GM19438 (cell line): ENCODE data around the gene MAN1B1.
A peak's percentile ranks its signal among the peaks of the same experiment; 100 is the strongest.

ENCODE experiments used
- ATAC-seq: cut with Tn5 transposase; IDR thresholded peaks from one replicate; pipeline ENCODE4 v1.9.1; 2021; ENCODE audit warnings: low read depth; ENCODE audit not compliant: unreplicated experiment

The MAN1B1 gene

DNA sequence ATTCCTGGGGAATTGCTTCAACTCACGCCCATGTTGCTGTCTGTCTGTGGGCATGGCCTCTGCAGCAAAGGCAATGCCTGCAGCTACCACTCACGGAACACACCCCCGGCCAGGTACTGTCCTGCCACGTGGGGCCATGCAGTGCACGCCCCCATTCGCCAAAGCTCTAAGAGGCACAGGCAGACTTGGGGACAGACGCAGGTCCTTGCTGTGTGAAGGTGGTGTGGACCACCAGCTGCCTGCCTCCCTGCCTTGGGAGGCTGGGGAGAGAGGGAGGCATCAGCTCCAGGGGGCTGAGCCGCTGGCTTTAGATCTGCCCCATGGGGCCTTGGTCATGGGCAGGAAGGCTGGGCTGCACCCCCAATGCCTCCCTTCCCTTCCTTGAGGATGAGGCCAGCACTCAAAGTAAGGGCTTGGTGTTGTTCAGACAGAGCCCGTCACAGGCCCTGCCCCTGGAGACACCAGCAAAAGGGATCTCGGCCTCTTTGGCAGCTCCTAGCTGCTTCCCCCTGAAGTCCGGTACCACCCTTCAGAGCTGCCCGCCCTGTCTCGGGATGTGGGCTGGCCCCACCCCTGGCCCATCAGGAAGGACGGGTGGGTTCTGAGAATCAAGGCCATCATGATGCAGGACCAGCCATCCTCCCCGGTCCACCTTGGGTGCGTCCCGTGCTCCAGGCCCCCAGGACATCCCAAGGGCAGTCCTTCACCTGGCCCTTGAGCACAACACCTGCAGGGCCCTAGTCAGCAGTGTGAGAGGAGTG, 54.4 kb downstream of the MAN1B1 start:
- ATAC-seq, result no peak

DNA sequence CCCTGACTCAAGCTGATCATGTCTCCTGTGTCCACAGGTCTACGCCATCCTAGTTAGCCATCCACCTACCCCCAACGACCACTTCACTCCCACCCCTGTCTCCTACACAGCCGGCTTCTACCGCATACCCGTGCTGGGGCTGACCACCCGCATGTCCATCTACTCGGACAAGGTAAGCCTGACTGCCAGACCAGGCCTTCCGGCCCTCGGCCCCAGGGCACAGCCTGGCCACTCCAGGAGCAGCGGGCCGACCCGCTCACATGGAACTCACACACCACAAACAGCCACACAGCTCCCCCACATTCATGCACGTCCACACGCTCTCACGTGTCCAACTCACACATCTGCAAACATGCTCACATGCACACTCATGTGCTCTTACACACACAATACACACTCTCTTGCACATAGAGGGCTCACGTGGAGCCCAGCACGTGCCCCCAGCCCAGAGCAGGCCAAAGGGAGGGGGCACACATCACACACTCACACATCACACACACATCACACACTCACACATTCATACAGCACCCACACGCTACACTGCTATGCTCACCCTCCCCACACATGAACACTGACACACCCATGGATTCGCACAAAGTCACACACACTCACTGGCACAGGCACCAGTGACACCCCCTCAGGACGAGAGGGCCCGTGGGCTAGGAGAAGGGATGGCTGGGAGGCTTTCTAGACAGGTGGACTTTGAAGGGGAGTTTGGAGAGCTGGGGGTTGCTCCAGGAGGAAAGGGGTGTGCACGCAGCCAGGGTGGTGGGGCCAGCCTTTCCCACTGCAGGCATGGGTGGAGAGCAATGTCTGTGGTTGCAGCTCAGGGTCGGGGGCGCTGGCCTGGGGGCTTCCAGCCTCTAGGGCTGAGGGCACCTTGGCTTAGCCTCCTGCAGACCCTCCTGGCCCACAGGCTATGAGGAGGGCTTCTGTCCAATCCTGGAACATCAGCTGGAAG, 55.5 kb downstream of the MAN1B1 start:
- ATAC-seq, result no peak

DNA sequence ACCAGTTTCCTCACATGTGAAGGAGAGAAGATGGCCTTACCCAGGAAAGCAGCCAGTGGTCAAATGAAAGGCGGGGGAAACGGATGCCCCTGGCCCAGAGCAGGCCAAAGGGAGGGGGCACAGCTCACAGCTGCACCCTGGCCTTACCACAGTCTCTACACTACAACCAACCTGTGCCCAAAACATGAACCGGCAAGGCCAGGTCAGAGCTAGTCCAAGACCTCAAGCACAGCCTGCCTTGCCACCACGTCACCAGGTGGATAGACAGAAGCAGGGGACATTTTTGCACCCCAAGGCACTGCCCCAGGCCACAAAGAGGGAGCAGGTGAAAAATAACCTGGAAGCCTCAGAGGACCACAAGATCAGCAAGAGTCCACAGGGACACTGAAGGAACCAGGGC, 56.7 kb downstream of the MAN1B1 start:
- ATAC-seq, result no peak

DNA sequence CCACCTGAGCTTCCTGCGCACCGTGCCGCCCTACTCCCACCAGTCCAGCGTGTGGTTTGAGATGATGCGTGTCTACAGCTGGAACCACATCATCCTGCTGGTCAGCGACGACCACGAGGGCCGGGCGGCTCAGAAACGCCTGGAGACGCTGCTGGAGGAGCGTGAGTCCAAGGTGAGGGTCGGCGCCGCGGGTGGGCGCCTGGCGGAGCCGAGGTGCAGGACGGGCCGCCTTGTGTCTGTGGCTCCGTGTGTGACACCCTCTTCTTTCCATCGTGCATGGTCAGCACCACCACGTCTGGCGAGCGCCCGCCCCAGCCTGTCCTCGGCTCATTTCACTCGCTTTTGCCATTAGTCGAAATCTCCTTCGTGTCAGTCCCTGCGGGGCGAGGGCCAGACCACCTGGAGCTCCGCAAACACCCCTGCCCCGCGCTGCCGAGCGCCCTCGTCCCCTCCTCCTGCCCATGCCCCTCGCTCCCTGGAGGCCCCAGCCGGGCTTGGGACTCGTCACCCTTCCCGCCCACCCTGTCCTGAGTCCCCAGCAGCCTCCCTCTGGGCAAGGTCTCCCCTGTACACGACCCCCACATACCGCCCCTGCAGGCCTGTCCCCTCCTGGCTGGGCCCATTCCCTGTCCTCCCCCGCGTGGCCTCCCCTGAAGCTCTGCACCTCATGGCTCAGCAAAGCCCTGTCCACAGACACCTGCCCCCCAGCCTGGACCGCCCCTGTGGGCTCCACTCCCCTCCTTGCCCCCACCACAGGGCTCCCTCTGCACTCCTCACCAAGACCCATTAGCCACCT, 59.1 kb downstream of the MAN1B1 start:
- ATAC-seq, result no peak

DNA sequence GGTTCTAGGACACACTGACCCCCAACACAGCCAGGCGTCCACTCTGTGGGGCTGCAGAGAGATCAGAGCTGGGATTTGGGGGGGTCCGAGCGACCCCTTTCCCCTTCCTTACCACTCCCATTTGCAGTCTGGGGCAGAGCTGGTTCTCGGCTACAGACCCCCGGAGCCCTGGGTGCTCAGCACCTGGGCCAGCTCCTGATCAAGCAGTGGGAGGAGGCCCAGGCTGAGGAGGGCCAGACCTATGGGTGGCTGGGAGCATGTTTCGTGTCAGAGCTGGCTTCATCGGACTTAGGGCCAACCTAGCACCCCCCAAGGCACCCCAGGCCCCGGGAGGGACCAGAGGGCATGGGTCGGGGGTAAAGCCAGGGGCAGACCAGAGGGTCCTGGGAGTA, 59.7 kb downstream of the MAN1B1 start:
- ATAC-seq, result no peak

DNA sequence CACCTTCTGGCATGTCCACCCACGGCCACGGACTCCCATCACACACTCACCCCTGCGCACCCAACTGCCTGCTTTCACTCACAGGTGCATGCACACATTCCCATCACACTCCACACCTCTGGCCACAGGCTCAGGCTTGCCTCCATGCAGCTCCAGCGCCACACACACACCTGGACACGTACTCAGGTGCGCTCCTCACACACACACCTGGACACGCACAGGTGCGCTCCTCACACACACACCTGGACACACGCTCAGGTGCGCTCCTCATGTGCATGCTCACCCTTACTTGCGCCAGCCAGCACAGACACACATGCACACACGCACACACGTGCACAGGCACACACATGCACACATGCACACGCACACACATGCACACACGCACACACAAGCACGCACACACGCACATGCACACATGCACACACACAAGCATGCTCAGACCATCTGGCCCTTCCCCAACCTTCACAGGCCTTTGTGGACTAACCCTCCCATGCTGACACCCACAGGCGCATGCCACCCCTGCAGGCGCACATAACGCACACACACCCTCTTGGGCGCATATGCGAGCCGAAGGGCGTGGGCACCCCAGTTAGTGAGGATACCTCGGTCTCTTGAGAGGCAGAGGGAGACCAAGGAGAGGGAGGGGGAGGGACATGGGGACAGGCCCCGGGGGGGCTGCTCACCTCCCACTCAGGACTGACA, 60.5 kb downstream of the MAN1B1 start:
- no peak for ATAC-seq

DNA sequence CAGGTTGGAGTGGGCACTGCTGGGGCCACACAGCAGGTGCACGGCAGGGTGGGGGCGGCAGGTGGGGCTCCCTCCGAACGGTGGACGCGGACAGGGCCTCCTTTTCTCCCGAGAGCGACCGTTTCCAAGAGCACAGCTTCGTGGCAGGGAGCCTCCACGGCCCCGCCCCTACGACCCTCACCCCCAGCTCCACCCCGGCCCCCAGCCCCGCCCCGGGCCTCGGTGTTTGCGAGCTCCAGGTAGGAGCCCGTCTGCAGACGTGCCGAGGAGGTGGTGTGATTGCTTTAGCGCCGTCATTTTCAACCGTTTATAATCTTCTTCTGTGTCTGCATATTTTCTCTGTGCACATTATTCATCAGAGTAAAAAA, 61.0 kb downstream of the MAN1B1 start:
- ATAC-seq, result no peak

DNA sequence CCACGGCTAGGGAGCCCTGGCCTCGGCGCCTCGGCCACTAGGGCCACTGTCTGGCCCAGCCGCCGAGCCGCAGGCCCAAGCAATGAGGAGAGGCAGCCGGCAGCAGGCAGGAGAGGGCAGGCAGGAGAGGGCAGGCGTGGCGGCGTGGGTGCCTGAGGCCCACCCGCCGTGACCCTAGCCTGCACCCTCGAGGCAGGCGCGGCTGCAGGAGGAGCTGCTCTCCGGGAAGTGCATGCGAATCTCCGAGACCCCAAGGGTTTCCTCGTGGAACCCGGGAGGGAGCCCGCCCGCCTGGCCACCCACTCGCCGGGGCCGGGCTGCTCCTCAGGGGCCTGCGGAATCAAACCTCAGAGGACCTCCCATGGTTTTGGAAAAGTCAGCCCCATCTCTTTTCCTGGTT, 61.5 kb downstream of the MAN1B1 start:
- ATAC-seq, result no peak

DNA sequence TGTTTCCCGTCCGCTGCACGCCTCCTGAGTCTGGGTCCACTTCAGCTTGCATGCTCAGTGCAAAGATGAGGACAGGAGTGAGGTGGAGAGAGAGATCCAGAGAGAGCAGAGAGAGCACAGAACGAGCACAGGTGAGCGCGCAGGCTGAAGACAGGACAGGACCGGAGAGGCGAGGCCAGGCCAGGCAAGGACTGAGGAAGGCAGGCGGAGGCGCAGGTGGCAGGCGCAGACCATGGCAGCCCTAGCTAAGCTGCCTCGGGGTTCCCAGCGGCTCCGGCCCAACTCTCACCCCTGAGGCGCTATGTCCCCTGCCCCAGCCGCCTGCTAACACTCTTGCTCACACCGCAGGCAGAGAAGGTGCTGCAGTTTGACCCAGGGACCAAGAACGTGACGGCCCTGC, 61.9 kb downstream of the MAN1B1 start:
- ATAC-seq, result no peak

DNA sequence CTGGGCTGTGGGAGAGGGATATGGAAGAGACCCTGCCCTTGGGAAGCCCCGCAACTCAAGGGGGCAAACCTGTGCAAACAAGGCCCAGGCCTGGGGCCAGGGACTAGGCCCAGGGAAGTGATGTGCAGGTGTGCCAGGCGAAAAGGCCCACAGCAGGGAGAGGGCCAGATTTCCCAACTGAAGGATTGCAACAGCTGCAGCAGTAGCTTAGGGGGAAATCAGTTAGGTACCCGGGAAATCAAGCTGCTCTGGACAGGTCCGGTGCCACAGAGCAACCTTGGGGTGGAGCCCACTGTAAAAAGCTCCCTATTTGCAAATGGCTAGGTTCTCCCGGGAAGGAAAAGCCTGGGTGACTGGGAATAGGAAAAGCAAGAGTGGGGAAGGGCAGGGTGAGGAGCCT, 62.6 kb downstream of the MAN1B1 start:
- no peak for ATAC-seq

DNA sequence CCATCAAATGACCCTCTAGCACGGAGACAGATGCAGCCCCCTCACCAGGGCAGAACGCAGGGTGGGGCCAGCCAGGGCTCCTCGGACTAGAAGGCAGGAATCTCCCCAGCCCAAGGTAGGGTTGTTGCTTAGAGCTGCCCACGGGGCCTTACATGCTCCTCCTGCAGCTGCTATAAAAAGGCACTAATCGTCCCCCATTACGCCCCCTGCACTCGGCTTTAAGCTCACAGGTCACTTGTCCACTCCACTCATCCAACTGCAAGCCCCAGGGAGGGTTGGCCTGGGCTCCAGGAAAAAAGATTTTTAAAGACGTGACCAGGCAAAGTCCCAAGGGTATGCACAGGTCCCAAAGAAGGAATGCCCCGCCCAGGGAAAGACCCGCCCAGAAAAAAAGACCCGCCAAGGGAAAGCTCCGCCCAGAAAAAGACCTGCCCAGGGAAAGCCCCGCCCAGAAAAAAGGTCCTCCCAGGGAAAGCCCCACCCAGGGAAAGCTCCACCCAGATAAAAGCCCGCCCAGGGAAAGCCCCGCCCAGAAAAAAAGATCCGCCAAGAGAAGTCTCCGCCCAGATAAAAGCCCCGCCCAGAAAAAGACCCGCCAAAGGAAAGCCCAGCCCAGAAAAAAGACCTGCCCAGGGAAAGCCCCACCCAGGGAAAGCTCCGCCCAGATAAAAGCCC, 63.3 kb downstream of the MAN1B1 start:
- ATAC-seq, result peak; percentile 11

DNA sequence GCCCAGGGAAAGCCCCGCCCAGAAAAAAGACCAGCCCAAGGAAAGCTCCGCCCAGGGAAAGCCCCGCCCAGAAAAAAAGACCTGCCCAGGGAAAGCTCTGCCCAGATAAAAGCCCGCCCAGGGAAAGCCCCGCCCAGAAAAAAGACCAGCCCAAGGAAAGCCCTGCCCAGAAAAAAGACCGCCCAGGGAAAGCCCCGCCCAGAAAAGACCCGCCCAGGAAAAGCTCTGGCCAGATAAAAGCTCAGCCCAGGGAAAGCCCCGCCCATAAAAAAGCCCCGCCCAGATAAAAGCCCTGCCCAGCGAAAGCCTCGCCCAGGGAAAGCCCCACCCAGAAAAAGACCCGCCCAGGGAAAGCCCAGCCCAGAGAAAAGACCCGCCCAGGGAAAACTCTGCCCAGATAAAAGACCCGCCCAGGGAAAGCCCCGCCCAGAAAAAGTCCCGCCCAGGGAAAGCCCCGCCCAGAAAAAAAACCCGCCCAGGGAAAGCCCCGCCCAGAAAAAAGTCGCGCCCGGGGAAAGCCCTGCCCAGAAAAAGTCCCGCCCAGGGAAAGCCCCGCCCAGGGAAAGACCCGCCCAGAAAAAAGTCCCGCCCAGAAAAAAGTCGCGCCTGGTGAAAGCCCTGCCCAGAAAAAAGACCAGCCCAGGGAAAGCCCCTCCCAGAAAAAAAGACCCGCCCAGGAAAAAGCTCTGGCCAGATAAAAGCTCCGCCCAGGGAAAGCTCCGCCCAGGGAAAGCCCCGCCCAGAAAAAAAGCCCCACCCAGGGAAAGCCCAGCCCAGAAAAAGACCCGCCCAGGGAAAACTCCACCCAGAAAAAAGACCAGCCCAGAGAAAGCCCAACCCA, 64.1 kb downstream of the MAN1B1 start:
- peak; percentile 41 for ATAC-seq

DNA sequence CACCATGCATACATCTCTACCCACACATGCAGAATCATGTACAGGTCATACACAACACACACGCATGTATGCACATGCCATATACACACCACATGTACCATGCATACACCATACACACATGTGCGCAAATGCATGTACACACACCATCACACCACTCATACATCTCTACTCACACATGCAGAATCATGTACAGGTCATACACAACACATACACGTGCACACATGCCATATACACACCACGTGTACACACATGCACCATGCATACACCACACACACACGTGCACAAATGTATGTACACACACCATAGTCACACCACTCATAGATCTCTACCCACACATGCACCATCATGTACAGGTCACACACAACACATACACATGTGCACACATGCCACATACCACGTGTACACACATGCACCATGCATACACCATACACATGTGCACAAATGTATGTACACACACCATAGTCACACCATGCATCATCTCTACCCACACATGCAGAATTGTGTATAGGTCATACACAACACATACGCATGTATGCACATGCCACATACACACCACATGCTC, 66.1 kb downstream of the MAN1B1 start:
- no peak for ATAC-seq

DNA sequence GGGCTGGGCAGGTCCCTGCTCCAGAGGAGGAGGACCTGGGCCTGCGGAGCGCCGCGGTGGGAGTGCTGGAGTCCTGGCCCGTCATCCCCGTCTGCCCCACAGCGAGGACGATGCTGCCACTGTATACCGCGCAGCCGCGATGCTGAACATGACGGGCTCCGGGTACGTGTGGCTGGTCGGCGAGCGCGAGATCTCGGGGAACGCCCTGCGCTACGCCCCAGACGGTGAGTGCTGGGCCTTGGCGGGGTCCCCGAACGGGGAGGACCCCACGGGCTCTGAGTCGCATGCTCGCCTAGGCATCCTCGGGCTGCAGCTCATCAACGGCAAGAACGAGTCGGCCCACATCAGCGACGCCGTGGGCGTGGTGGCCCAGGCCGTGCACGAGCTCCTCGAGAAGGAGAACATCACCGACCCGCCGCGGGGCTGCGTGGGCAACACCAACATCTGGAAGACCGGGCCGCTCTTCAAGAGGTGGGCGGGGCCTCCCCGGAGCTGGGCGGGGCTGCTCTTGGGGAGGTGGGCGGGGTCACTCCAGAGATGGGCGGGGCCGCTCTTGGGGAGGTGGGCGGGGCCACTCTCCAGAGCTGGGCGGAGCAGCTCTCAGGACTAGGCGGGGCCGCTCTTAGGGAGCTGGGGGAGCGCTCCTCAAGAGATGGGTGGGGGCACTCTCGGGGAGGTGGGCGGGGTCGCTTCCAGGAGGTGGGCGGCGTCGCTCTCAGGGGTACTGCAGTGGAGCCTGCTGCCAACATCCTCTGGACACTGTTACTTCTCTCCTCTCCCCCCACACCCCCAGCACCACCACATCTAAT, 70.0 kb downstream of the MAN1B1 start:
- ATAC-seq, result no peak

DNA sequence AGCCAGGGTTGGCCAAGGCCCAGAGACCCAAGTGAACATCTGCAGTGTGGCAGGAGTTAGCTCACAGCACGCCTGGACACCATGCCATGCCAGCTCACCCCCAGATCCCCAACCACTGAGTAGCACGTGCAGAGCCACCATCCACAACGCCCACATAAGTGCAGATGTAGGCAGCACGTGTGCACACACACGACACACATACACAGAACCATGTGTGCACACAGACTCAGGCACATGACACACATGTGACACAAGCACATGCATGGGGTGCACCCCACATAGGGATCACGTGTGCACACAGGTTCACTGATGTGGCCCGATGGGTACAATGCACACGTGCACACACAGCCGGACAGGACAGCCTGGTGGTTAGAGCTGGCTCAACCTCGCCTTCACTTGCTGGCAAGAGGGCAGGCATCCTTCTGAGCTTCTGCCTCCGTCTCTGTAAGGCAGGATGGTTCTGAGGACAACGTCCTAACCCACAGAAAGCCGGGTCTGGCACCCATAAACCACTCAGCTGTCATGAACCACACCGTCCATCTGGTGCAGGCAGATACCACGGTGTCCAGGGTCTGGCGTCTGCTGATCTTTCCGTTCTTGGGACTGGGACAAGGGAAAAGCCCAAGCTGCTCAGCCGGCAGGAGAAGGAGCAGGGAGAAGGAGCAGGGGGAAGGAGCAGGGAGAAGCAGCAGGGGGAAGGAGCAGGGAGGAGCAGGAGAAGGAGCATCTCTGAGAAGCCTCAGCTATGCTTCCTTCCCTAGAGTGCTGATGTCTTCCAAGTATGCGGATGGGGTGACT, 71.0 kb downstream of the MAN1B1 start:
- no peak for ATAC-seq

DNA sequence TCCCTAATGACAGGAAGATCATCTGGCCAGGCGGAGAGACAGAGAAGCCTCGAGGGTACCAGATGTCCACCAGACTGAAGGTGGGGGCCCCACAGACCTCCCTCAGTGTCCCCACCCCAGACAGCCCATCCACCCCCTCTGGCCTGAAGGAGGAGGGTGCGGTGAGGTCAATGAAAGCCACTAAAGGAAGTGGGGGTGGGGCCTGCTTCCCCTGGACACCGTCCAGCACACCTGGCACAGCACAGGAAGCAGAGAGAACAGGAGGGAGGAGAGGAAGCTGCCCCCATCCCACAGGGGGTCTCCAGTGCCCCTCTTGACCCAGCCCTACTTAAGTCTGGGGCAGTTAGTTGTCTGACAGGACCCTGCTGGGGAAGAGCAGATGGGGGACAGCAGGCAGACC, 71.8 kb downstream of the MAN1B1 start:
- no peak for ATAC-seq
